ENCODE data around the gene SH3RF1.

SH3RF1 gene

DNA sequence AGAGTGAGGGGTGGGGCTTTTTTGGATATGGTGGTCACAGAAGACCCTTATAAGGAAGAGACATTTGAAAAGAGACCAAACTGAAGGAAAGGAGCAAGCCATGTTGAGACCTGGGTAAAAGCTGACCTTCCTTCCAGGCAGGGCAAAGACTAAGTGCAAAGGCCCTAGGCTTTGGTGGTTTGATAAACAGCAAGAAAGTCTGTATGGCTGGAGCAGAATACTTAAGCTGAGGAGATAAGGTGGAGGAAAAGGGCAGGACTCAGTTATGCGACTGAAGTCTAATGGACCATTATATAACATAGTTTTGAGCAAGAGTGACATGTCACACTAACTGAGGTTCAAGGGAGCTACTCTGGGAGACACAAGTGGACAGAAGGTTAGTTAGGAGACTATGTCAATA lies 20.0 kb downstream of the SH3RF1 start:
- no peak for DNase-seq

DNA sequence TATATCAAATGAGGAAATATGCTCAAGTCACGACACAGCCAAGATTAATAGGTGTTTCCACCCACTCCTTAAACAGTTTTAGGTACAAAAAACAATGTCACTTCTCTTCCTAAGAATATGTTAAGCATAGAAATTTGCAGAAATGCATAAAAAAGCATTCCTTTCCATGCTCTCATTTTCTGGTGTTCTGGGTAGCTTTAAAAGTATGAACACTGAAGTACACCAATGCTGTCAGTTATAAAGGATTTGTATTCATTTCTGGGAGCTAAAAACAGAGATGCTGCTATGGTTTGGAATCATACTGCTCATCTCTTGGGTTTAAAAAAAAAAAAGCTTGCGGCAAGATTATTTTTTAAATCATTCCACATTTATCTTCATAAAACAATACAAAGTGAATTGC lies 20.8 kb downstream of the SH3RF1 start:
- DNase-seq = no peak

DNA sequence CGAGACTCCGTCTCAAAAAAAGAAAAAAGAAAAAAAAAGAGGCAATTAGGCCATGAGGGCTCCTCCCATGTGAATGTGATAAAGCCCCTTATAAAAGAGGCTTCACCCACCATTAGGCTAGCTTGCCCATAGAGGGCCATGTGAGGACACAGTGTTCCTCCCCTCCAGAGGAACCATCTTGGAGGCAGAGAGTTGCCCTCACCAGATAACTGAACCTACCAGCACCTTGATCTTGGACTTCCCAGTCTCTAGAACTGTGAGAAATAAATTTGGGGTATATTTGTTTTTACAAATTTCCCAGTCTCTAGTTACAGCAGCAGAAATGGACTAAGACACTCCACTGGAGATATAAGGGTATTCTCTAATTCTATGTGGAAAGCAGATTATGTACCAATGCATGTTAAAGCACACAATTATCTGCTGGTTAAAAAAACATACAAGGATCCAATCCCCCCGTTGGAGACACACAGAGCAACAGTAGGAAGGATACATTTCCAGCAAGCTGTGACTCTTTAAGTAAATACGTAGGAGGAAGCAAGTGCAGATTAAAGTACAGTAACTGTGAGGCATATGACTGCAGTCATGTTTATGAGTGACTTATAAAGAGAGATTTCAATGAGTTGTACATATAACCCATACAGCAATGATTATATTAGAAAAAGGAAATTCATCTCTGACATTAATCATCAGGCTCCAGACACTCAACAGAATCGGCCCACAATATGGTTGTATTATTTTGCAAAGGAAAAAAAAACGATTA lies 21.4 kb downstream of the SH3RF1 start:
- DNase-seq = no peak

DNA sequence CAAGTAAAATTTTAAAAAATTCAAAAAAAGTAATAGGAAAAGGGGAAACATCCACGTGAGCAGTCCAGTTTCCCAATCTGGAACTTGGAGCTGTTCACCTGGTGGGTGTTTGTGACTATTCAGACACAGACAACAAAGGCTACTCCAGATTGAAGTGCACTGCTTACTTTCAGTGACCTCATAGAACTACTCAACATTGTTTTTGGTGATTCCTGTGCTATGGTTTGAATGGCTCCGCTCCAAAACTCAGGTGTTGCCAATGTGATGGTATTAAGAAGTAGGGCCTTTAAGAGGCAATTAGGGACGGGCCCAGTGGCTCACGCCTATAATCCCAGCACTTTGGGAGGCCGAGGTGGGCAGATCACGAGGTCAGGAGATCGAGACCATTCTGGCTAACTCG lies 22.1 kb downstream of the SH3RF1 start:
- no peak for DNase-seq

DNA sequence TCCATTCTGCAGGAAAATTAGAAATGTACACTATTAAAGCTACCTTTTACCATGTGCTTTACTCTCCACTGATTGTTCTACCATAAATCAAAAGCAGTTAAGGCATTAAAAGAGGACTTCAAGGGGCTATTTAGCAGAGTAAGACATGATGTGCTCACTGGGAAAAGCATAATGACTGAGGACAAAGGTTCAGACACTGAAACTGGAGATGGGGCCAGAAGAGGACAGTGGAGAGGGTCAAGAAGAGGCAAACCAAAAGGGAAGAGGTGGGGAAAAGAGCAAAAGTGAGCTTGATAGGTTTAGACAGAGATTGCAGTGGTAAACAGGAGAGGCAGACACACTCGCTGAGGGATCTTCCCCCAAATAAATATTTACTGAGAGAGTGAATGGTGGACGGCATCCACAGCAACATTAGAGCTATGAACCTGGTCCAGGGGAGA lies 23.8 kb downstream of the SH3RF1 start:
- no peak for DNase-seq

DNA sequence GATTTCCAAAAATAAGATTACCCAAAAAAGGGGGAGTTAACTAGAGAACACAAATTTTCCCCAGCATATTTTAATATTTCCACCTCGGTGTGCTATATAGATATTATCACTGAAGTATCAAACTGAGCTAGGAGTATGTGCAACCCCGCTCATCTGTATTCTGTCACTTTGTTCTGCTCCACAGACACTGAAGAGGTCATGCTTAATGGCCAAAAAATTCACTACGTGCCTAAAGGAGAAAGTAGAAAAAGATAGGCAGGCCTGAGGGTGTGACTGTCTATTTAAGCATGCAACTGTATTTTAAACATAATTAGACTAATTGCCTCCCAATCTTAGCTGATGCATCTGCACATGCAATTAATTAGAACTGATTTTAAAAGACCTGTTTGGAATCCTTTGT lies 24.5 kb downstream of the SH3RF1 start:
- DNase-seq = no peak

DNA sequence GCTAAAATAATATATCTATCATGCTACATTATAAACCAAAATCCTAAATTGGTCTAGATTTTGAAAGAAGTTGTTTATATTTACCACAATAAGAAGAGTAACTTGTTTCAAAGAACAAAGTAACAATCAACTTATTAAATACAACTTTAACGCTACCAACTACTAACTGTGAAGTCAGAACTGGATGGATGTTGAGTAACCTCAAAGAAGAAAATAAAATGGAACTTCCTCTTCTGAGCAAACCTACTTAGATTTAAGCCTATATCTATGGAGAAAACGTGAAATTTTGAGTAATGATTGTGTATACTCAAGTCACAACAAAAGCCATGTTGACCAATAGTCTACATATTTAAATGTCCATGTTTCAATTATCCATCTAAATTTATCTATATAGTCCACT lies 25.7 kb downstream of the SH3RF1 start:
- DNase-seq = no peak

DNA sequence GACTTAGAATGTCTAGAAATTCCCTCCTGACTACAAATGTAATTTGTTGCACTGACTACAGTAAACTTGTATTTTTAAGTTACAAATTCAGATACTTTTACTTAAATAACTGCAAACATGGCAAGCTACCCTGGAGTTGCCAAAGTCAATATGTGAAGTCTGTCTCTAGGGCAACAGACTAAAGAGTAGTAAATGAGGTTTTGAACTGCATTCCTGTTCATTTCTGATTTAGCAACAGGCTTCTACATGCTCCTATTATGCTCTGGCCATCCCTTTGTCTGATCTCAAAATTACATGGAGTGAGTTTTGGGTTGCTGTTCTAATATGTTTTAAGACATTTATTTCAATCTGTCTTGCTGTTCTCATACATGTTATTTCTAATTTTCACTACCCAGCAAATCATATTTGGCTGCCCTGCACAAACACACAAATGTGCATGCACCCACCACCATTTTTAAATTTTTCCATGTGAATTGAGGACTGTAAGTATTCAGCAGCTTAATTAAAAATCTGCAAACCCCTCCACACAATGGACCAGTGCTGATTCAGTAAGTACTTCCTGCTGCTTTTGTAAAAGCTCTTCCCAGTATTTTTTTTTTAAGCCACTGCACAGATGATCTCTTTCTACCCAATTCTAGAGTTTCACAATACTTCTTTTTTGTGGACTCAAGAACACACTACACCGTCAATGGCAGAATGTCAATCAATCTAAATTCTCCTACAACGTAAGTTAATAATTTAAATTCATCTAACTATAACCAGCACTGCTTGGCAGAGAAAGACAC lies 26.7 kb downstream of the SH3RF1 start:
- no peak for DNase-seq

DNA sequence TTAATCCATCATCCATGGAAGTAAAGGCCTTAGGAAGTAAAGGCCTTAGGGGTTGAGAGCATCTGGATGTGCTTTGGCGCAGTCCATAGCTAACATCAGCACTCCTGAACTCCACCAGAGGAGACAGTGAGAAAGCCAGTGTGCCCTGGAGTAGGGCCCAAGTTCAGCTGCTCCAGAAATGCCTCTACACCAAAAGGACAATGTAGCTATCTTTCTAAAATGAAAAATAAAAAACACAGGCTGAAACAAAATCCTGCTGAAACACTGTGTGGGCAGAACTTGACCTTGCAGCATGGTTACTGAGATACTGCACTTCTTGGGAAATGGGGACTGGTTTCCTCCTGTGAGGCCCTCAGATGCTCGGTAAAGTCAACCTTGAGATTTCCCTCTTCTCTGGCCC lies 29.3 kb downstream of the SH3RF1 start:
- no peak for DNase-seq

DNA sequence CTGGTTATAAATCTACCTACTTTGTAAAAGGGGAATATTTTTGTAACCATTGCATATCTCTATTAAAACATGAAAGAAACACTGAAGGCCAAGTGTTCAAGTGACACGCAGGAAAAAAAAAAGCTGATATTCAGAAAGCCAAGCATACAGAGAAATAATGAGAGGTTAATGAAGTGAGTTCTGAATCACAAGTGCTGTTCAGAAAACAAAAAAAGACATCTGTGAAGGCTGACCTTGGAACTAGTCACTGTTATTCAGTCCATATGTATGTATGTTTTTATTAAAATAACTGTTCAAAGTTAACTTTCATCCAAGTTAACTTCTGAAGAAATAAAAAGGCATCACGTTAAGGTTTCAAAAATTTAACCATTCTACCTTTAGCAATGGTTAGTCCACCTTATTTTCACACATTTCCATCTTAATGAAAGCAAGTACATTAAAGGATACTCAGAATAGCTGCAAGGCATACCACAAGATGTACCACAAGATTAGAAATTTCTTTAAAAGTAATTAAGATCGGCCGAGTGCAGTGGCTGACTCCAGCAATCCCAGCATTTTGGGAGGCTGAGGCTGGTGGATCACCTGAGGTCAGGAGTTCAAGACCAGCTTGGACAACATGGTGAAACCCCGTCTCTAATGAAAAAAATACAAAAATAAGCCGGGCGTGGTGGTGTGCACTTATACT lies 31.4 kb downstream of the SH3RF1 start:
- no peak for DNase-seq

DNA sequence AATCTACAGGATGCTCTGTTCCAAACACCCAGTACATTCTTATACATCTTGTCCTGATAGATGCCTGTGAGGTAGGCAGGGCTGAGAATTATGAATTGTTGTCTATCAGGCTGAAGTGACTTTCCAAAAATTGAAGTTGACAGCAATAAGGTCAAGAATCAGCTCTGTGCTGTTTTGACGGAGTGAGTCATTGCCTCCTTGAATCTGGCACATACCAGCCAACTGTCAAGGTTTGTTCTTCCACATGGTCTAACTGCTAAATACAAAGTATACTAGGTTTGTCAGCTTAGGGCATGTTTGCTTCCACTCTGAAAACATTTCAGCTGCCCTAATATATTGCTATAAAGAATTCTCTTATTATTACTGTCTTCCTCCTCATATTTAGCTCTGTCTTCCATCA lies 32.3 kb downstream of the SH3RF1 start:
- DNase-seq = no peak

DNA sequence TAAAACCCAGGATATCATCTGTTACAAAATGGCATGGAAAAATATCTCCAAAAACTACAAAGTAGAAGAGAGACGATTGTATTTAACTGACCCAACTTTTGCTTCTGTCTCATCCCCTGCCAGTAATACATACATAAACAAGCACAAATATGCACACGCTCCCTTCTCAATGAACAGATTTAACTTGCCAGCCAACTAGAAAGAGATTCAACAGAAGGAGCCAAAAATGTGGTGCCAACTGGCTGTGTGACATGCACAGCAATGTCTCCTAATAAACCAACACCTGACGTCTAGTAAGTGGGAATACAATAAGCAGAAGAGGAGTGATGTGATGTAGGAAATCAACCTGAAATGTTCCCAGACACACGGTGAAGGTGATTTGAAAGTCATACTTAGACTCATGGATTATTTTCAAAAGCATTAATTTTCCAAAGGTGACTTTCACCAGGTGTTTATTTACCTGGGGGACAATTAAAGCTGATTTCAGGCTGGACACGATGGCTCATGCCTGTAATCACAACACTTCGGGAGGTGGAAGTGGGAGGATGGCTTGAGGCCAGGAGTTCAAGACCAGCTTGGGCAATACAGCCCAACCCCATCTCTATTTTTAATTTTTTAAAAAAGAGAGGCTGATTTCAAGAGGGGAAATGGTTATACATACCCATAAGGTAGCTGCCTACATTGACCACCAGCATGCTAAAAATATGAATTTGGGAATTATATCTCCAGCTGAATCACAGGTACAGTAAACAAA lies 33.7 kb downstream of the SH3RF1 start:
- DNase-seq = no peak

DNA sequence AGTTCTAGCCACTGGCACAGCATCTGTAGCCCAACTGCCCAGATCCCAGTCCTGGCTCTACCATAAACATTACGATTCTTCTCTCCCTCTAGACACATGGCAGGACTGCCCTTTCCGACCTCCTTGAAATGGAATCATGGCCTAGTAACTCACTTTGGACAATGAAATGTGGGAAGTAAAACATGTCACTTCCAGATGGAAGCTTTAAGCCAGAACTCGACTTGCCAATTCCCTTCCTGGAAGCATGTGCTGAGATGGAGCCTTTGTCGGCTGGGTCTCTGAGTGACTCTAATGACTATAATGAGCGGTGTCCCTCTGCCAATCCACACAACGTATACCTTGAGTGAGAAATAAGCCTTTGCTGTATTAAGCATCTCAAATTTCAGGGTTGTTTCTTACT lies 34.7 kb downstream of the SH3RF1 start:
- no peak for DNase-seq

DNA sequence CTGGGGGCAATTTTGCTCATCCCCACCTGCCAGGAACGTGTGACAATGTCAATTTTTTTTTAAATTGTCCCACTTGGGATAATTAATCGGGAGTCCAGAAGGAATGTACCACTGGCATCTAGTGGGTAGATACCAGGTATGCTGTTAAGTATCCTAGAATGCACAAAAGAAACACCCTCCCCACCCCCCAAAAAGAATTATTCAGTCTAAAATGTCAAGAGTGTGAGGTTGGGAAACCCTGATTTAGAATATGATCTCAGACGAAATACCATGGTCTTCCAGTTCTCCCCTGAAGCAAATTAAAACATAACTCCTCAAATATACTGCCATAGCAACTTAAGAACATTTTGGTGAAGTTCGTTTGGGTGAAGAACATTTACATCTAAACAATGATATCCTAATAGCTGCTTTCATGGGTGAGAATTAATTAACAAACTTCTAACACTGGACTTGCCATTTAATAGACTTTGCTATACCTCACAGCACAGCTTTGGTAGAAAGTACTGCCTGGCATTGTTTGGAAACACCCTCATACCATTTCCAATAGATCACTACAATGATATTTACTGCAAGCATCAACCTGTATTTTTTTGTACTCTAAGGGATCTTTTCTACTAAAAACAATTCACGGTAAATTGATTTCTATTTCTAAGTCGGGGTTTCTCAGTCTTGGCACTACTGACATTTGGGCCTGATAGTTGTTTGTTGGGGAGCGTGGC lies 36.5 kb downstream of the SH3RF1 start:
- no peak for DNase-seq

DNA sequence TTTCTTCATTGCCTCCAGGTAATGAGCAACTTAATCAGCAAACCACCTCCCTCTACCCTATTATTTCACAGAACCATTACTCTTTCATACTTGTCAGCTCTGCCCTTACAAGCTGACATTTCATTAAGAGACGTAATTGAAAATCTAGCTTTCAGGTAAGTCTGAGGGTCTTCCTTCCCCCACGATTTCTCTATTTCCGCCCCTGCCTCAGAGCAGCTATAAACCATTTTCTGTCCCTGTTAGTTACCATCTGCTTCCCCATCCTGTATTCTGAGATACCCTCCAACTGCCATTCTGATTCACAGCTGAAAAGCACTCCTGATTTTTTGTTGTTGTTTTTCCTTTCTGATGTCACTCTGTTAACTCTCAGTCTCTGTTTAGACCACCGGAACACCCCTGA lies 37.1 kb downstream of the SH3RF1 start:
- no peak for DNase-seq

DNA sequence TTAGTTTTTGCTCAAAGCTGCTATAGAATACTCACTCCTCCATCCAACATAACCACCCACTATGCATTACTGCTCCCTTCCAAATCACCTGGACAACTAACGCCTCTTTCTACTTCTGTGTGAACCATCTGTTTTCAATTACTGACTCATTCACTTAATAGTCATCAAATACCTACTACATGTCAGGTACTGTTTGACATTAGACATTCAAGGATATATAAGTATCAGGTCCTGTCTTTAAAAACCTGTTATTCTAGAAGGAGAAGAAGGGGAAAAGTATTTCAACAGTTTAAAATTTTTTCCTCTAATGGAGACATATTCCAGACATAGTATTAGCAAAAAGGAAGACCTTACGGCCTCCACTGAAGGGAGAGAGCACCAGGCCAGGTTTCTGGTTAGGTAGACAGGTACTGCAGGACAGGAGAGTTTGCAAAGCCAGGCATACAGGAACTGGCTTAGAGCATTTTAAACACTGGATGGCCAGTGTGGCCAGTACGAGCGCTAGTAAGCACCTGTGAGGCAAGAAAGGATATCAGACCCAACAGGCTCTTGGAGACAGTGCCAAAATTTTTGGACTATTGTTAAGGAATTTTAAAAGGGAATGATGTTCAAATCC lies 39.0 kb downstream of the SH3RF1 start:
- DNase-seq = no peak

DNA sequence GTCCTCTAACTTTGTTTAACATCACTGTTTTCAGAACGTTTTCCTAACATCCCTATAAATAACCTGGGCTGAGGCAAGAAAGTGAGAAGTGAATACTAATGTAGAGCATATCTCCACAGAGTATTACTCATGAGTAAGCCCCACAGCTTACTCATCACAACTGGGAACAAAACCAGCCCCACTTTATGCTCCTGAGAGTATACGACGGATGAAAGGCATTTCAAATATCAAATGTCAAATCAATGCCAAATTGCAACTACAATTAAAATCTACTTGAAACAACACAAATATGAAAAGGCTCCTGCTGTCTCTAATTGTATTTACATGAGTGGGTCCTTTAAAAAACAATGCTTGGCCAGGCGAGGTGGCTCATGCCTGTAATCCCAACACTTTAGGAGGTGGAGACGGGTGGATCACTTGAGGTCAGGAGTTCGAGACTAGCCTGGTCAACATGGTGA lies 41.2 kb downstream of the SH3RF1 start:
- DNase-seq = no peak

DNA sequence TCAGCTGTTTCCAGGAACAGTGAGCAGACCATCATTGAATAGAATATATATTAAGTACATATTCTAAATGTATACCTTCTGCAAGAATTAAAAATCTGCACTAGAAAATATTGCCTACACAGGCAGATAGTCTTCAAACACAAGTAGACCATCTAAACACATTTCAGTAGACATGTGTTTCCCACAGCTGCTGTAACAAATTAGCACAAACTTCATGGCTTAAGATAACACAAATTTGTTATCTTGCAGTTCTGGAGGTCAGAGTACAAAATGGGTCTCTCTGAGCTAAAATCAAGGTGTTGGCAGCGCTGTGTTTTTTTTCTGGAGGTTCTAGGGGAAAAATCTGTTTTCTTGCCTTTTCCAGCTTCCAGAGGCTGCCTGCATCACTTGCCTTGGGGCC lies 42.7 kb downstream of the SH3RF1 start:
- no peak for DNase-seq

DNA sequence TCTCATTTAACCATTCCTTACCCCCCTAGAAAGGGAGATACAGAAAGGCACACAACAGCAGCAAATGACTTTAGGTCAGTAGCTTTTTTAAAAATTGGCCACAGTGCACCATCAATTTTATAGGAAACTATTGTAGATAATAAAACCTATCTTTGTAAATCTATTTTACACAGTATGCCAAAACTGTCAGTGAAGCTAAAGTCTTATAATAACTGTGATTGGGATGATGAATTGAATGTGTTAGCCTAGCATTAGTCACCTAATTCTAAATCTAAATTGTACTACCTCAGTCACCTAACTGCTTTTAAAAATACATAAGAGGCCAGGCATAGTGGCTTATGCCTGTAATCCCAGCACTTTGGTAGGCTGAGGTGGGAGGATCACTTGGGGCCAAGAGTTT lies 44.2 kb downstream of the SH3RF1 start:
- no peak for DNase-seq

DNA sequence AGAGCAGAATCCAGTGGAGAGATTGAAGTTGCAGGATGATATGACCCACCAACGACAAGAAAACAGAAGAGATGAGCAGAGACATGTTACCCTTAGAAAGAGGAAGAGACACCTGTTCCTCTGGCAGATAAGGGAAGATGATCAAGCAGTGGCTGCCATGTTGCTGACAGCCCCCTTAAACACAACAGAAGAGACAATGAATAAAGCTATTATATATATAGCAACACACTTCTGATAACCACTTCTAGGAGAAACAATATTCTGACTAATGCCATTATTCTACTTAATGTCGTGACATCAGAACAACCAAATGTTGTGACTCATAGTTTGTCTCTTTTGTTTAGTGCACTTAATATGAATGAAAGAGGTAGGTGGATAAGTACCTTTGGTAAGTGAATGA lies 44.9 kb downstream of the SH3RF1 start:
- no peak for DNase-seq

DNA sequence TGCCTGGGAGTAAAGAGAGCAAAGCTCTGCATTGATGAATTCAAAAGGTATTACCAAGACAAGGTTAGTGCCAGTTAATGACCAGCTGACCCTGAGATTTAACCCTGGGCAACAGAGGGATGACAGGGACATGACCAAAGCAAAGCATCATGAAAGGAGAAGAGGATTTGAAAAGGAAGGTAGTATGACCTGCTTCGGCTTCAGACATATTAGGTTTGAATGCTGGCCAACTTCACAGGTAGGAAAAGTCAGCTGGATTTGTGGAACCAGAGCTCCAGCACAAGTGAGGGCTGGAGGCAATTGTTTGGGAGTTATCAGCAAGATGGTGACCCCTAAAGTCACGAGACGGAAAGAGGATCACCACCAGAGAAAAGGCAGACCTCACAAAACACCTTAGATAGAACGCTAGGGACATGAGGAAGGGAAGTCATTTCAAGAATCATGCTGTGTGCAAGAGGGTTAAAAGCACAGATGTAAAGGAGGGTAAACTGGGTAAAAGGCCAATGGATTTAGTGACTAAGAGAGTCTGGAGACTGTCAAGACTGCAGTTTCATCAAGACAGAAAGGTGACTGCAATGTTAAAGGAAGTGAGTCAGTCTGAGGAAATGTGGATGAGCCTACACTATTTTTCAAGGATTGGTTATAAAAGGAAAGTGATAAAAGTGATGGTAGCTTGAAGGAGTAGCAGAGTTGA lies 45.6 kb downstream of the SH3RF1 start:
- no peak for DNase-seq

Measured in NCI-H526 treated with DMSO at 0.1 percent for 48 hours (cell line).